ENCODE data around the gene TBC1D4. TPM values are rescaled to one million over a fixed set of nuclear protein-coding genes. Genes with fewer than 3 reads are reported as not detected.

Gene TBC1D4
- total and polyA plus RNA-seq, 2 donors from 2014 or later: 14.7 to 51.8 TPM

DNA sequence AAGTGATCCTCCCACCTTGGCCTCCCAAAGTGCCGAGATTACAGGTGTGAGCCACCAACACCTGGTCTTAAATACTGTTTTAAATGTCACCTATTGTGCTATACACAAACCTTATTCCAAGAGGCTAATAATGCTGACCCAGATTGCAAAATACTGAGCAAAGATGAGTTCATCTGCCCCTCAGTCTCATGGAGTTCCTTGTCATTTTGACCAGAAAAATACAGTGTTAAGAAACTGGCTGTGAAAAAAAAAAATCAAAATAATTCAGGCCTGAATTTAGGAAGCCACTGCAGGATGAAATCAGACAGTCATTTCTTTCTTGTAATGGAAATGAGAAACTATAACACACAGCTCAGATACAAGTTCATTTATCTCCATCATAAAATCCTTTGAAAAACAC, 59.9 kb downstream of the TBC1D4 start:
- Histone ChIP-seq H3K27me3 (ENCODE audit: control insufficient read depth, insufficient read depth, low read length) (no peaks in the 10 kb centered on the region), H3K4me3 (ENCODE audit: low read length in 3 of 3) (no peak overlapping the region), H3K36me3 (ENCODE audit: control insufficient read depth in 2 of 3, insufficient read depth in 3 of 3, low read length in 3 of 3) (no peaks in the 10 kb centered on the region), H3K9ac (ENCODE audit: low read length in 3 of 3) (no peak overlapping the region), H3K27ac (ENCODE audit: low read depth in 2 of 2, low read length in 2 of 2) (no peak overlapping the region), H3K4me1 (ENCODE audit: control insufficient read depth in 2 of 3, insufficient read depth in 2 of 3, low read depth in 1 of 3, low read length in 3 of 3) (peaks cover 0 to 11% (median 2%) of the 10 kb centered on the region in 3 donors), H3K9me3 (ENCODE audit: control insufficient read depth in 2 of 3, insufficient read depth in 1 of 3, low read length in 3 of 3) (no peaks in the 10 kb centered on the region)
- no peak for FAIRE-seq
- DNase-seq: no peak
- intact Hi-C loops (cut with DNase I): no loop called here
- TF ChIP-seq, protein P1, sequence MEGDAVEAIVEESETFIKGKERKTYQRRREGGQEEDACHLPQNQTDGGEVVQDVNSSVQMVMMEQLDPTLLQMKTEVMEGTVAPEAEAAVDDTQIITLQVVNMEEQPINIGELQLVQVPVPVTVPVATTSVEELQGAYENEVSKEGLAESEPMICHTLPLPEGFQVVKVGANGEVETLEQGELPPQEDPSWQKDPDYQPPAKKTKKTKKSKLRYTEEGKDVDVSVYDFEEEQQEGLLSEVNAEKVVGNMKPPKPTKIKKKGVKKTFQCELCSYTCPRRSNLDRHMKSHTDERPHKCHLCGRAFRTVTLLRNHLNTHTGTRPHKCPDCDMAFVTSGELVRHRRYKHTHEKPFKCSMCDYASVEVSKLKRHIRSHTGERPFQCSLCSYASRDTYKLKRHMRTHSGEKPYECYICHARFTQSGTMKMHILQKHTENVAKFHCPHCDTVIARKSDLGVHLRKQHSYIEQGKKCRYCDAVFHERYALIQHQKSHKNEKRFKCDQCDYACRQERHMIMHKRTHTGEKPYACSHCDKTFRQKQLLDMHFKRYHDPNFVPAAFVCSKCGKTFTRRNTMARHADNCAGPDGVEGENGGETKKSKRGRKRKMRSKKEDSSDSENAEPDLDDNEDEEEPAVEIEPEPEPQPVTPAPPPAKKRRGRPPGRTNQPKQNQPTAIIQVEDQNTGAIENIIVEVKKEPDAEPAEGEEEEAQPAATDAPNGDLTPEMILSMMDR (IDR thresholded peaks at IDR 0.05; ENCODE audit: borderline replicate concordance, extremely low read depth, insufficient read depth): no peak

DNA sequence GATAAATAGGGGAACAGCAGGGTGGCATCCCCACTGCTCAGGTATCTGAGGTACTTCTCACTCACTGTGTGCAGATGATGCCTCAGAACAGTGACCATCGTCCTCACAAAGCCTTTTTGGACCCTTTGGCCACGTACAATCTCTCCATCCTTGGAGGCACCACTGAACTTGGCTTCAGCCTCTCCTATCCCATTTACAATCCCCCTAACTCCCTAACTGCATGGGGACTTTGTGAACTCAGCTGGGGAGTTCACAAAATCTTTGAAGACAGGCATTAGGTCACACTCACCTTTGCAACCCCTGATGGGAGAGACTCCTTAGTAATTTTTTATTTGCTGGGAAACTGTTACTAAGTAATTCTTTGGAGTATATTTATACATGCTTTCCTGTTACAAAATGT, 60.8 kb downstream of the TBC1D4 start:
- Histone ChIP-seq H3K9me3 (ENCODE audit: control insufficient read depth in 2 of 3, insufficient read depth in 1 of 3, low read length in 3 of 3) (no peaks in the 10 kb centered on the region), H3K4me3 (ENCODE audit: low read length in 3 of 3) (no peak overlapping the region), H3K9ac (ENCODE audit: low read length in 3 of 3) (no peak overlapping the region), H3K36me3 (ENCODE audit: control insufficient read depth in 2 of 3, insufficient read depth in 3 of 3, low read length in 3 of 3) (no peaks in the 10 kb centered on the region), H3K27ac (ENCODE audit: low read depth in 2 of 2, low read length in 2 of 2) (no peak overlapping the region), H3K4me1 (ENCODE audit: control insufficient read depth in 2 of 3, insufficient read depth in 2 of 3, low read depth in 1 of 3, low read length in 3 of 3) (peaks cover 0 to 20% (median 10%) of the 10 kb centered on the region in 3 donors), H3K27me3 (ENCODE audit: control insufficient read depth, insufficient read depth, low read length) (no peaks in the 10 kb centered on the region)
- FAIRE-seq (no peak), DNase-seq (no peak)
- TF ChIP-seq, protein P1 (IDR thresholded peaks at IDR 0.05; ENCODE audit: borderline replicate concordance, extremely low read depth, insufficient read depth): no peak
- intact Hi-C loops (cut with DNase I): no loop called here

DNA sequence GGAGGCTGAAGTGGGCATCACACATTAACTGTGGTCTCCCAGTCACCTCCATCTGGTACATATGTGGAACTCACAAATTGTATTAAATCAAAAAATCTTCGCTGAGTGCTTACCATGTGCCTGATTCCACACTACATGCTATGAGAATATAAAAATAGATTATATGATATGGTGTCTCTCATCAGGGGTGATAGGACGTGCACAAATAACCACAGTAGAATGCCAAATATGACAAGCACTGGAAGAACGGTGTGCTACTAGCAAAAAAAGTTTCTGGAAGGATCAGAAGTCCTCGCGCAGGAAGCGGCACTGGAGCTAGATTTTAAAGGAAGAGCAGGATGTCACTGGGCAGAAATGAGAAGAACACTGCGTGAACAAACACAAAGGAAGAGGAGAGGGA, 62.3 kb downstream of the TBC1D4 start:
- no peak overlapping the region for H3K9ac ChIP-seq (ENCODE audit: low read length in 3 of 3)
- no peaks in the 10 kb centered on the region for H3K36me3 ChIP-seq (ENCODE audit: control insufficient read depth in 2 of 3, insufficient read depth in 3 of 3, low read length in 3 of 3)
- H3K4me3 ChIP-seq (ENCODE audit: low read length in 3 of 3): no peak overlapping the region
- H3K27ac ChIP-seq (ENCODE audit: low read depth in 2 of 2, low read length in 2 of 2): no peak overlapping the region
- intact Hi-C loops (cut with DNase I): no loop called here
- TF ChIP-seq, protein P1 (IDR thresholded peaks at IDR 0.05; ENCODE audit: borderline replicate concordance, extremely low read depth, insufficient read depth): no peak
- FAIRE-seq (no peak), DNase-seq (no peak)
- no peaks in the 10 kb centered on the region for H3K27me3 ChIP-seq (ENCODE audit: control insufficient read depth, insufficient read depth, low read length)
- no peaks in the 10 kb centered on the region for H3K9me3 ChIP-seq (ENCODE audit: control insufficient read depth in 2 of 3, insufficient read depth in 1 of 3, low read length in 3 of 3)
- peaks cover 4 to 20% (median 10%) of the 10 kb centered on the region in 3 donors for H3K4me1 ChIP-seq (ENCODE audit: control insufficient read depth in 2 of 3, insufficient read depth in 2 of 3, low read depth in 1 of 3, low read length in 3 of 3)

DNA sequence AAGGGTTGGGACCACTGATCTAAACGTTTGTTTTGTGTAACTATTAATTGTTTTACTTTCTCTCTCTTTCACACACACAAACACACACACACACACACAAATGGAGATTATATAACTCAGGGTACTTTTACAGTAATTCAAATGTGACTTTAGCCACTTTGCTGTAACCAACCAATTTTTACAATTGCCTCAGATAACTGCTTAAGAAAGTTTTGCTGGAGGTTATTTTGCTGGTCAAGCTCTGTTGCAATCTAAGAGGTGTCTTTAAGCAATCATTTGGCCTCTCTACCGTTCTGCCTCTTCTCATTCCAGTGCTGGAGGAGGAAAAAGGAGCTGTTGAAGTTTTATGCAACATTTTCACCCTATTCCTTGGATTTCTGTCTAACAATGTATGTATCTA, 63.0 kb downstream of the TBC1D4 start:
- no peaks in the 10 kb centered on the region for H3K36me3 ChIP-seq (ENCODE audit: control insufficient read depth in 2 of 3, insufficient read depth in 3 of 3, low read length in 3 of 3)
- TF ChIP-seq, protein P1 (IDR thresholded peaks at IDR 0.05; ENCODE audit: borderline replicate concordance, extremely low read depth, insufficient read depth): no peak
- H3K9ac ChIP-seq (ENCODE audit: low read length in 3 of 3): no peak overlapping the region
- H3K27me3 ChIP-seq (ENCODE audit: control insufficient read depth, insufficient read depth, low read length): no peaks in the 10 kb centered on the region
- H3K4me1 ChIP-seq (ENCODE audit: control insufficient read depth in 2 of 3, insufficient read depth in 2 of 3, low read depth in 1 of 3, low read length in 3 of 3): peaks cover 4 to 20% (median 11%) of the 10 kb centered on the region in 3 donors
- DNase-seq: no peak
- intact Hi-C loops (cut with DNase I): no loop called here
- H3K27ac ChIP-seq (ENCODE audit: low read depth in 2 of 2, low read length in 2 of 2): no peak overlapping the region
- FAIRE-seq: no peak
- H3K4me3 ChIP-seq (ENCODE audit: low read length in 3 of 3): no peak overlapping the region
- no peaks in the 10 kb centered on the region for H3K9me3 ChIP-seq (ENCODE audit: control insufficient read depth in 2 of 3, insufficient read depth in 1 of 3, low read length in 3 of 3)
